ENCODE data around the gene HDC.

DNA sequence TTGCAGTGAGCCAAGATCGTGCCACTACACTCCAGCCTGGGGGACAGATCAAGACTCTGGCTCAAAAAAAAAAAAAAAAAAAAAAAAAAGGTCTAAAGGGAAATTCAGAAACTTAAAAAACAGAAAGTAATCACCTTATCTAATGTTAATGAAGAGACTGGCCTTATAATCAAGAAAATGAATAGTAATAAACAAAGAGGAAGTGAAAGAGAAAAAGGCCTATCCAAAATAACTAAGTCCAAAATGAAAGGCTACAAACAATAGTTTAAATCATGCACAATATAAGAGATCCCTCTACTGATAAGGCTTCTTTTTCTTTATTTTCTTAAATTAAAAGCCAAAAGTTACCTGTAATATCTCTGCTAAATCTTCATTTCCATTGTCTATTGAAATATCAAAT lies 37.1 kb upstream of the HDC start:
- TF ChIP-seq, protein P1, sequence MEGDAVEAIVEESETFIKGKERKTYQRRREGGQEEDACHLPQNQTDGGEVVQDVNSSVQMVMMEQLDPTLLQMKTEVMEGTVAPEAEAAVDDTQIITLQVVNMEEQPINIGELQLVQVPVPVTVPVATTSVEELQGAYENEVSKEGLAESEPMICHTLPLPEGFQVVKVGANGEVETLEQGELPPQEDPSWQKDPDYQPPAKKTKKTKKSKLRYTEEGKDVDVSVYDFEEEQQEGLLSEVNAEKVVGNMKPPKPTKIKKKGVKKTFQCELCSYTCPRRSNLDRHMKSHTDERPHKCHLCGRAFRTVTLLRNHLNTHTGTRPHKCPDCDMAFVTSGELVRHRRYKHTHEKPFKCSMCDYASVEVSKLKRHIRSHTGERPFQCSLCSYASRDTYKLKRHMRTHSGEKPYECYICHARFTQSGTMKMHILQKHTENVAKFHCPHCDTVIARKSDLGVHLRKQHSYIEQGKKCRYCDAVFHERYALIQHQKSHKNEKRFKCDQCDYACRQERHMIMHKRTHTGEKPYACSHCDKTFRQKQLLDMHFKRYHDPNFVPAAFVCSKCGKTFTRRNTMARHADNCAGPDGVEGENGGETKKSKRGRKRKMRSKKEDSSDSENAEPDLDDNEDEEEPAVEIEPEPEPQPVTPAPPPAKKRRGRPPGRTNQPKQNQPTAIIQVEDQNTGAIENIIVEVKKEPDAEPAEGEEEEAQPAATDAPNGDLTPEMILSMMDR (IDR thresholded peaks at IDR 0.05), result no peak
- no peak for TF ChIP-seq POLR2A (IDR thresholded peaks at IDR 0.05)

All from sigmoid colon (tissue), 3 donors.